Panc1 (cell line): Measurements from ENCODE around the gene ZNF862.

Experiments
- POLR2AphosphoS5 ChIP-seq: IDR thresholded peaks from 2 replicates; pipeline ENCODE4 v1.6.1; 2012; ENCODE audit warnings: mild to moderate bottlenecking, low read depth, low read length, moderate library complexity
- TCF7L2 ChIP-seq: IDR thresholded peaks from 2 replicates; pipeline ENCODE4 v1.6.1; 2011; ENCODE audit warnings: mild to moderate bottlenecking, low read depth, low read length, inconsistent platforms
- TF ChIP-seq, protein P1 (sequence below): fragments of 450-650 bp; IDR thresholded peaks from 2 replicates; pipeline ENCODE4 v1.5.1; 2017; ENCODE audit warnings: mild to moderate bottlenecking
- TF ChIP-seq, protein P2 (sequence below), 2 experiments: IDR thresholded peaks; 2 replicates each; pipeline ENCODE4 v1.6.1; 2011 to 2012; ENCODE audit warnings: low read depth in 2 of 2, control low read depth in 1 of 2, low read length in 1 of 2, mild to moderate bottlenecking in 1 of 2, moderate library complexity in 1 of 2; ENCODE audit not compliant: insufficient read depth in 1 of 2

DNA sequence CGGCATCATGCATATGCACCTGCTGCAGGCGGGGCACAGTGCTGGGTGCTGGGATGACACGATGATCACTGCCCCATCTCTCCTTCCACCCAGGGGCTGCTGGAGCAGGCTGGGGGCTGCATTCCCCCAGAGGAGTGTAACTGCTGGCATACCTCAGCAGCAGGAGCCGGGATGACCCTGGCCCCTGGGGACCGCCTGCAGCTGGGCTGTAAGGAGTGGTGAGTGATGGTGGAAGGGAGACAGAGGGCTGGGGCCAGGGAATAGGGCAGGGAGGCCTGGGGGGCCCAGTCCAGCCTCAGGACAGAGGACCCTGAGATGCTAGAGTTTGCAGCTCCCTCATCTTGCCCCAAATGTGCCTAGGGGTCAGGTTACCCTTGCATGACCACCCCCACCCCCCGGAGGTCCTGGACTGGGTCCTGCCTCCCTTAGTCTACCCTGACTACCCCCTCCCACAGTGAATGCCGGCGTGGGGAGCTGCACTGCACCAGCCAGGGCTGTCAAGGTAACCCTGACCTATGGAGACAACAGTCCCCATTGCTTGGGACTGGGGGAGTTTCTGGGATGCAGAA is 14.5 kb upstream of the ZNF862 start:
- TF ChIP-seq, protein P1, sequence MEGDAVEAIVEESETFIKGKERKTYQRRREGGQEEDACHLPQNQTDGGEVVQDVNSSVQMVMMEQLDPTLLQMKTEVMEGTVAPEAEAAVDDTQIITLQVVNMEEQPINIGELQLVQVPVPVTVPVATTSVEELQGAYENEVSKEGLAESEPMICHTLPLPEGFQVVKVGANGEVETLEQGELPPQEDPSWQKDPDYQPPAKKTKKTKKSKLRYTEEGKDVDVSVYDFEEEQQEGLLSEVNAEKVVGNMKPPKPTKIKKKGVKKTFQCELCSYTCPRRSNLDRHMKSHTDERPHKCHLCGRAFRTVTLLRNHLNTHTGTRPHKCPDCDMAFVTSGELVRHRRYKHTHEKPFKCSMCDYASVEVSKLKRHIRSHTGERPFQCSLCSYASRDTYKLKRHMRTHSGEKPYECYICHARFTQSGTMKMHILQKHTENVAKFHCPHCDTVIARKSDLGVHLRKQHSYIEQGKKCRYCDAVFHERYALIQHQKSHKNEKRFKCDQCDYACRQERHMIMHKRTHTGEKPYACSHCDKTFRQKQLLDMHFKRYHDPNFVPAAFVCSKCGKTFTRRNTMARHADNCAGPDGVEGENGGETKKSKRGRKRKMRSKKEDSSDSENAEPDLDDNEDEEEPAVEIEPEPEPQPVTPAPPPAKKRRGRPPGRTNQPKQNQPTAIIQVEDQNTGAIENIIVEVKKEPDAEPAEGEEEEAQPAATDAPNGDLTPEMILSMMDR, result no peak
- TF ChIP-seq, protein P2, sequence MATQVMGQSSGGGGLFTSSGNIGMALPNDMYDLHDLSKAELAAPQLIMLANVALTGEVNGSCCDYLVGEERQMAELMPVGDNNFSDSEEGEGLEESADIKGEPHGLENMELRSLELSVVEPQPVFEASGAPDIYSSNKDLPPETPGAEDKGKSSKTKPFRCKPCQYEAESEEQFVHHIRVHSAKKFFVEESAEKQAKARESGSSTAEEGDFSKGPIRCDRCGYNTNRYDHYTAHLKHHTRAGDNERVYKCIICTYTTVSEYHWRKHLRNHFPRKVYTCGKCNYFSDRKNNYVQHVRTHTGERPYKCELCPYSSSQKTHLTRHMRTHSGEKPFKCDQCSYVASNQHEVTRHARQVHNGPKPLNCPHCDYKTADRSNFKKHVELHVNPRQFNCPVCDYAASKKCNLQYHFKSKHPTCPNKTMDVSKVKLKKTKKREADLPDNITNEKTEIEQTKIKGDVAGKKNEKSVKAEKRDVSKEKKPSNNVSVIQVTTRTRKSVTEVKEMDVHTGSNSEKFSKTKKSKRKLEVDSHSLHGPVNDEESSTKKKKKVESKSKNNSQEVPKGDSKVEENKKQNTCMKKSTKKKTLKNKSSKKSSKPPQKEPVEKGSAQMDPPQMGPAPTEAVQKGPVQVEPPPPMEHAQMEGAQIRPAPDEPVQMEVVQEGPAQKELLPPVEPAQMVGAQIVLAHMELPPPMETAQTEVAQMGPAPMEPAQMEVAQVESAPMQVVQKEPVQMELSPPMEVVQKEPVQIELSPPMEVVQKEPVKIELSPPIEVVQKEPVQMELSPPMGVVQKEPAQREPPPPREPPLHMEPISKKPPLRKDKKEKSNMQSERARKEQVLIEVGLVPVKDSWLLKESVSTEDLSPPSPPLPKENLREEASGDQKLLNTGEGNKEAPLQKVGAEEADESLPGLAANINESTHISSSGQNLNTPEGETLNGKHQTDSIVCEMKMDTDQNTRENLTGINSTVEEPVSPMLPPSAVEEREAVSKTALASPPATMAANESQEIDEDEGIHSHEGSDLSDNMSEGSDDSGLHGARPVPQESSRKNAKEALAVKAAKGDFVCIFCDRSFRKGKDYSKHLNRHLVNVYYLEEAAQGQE (IDR thresholded peaks at IDR 0.05; ENCODE audit: insufficient read depth in 1 of 2, low read depth in 2 of 2, low read length in 1 of 2), result no peak
- TF ChIP-seq POLR2AphosphoS5 (no peak), TCF7L2 (no peak)
